ENCODE results near the gene HCN3.
"Not testable (repeated sequence)": the region's sequence is repeated elsewhere in the genome, so short reads cannot be mapped to it uniquely, and the experiment has no call there.

The HCN3 gene

GRCh38 chr1:155277070-155277901, at the start of gene HCN3:
Gene HCN3 (plus strand): TSS chr1:155277463. CDS start chr1:155277591, 128 bp downstream.
- peak; percentile 76 to 88 for DNase-seq (ENCODE audit: low read depth in 2 of 2)

DNA sequence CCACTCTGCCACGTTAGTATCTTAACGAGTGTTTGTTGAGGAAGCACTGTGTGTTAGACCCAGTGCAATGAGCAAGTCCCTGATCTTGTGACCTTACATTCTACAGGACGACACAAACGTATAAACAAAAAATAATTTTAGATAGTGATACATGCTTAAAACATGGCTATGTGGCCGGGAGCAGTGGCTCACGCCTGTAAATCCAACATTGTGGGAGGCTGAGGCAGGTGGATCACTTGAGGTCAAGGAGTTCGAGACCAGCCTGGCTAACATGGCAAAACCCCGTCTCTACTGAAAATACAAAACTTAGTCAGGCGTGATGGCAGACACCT, 49.2 kb upstream of the HCN3 start:
- no peak for DNase-seq (ENCODE audit: low read depth in 2 of 2)

DNA sequence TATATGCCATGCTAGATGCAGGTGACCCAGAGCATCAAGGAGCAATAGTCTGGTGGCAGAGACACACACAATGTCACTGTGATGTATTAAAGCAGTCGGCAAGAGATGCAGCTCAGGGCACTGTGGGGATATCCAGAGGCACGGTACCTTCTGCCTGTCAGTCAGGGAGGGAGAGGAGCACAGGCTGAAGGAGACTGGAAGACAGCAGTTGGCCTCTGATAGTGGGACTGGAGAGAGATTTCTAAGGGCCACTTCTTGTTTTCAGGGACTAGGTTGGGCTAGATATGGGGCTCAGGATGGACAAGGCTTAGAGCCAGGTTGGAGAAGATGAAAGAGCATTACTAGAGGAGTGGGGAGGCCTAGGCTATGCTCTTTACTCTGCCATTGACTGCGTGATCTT, 46.0 kb upstream of the HCN3 start:
- not testable (repeated sequence) for DNase-seq (ENCODE audit: low read depth in 2 of 2)

GRCh38 chr1:155232001-155232978, 45.0 kb upstream of the HCN3 start:
- DNase-seq (ENCODE audit: low read depth in 2 of 2) = not testable (repeated sequence)

- not testable (repeated sequence) for DNase-seq (ENCODE audit: low read depth in 2 of 2)
Measured at GRCh38 chr1:155233502-155233901, 43.8 kb upstream of the HCN3 start.

DNA sequence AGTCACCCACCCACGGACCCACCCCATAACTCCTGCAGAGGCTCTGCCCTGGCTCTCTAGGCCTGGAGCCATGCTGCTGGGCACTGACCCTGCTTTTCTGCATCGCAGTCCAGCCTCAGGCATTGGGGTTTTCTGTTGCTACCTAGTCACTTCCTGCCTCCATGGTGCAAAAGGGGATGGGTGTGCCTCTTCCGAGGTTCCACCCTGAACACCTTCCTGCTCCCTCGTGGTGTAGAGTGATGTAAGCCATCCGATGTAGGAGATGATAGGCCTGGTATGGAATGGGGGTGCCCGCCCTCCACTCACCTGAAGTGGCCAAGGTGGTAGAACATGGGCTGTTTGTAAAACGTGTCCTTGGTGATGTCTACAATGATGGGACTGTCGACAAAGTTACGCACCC, 41.9 kb upstream of the HCN3 start:
- DNase-seq (ENCODE audit: low read depth in 2 of 2) = not testable (repeated sequence)

DNA sequence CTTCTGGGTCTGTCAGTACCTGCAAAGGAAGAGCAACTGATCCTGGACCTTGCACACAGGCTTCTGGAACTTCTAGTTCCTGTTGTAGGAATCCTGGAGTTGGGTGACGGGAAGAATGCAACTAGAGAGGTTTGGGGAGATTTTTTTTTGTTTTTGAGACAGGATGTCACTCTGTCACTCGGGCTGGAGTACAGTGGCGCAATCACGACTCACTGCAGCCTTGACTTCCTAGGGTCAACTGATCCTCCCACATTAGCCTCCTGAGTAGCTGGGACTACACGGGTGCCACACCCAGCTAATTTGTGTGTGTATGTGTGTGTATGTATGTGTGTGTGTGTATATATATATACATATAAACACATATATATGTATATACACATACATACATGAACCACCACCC, 40.8 kb upstream of the HCN3 start:
- no peak for DNase-seq (ENCODE audit: low read depth in 2 of 2)

DNA sequence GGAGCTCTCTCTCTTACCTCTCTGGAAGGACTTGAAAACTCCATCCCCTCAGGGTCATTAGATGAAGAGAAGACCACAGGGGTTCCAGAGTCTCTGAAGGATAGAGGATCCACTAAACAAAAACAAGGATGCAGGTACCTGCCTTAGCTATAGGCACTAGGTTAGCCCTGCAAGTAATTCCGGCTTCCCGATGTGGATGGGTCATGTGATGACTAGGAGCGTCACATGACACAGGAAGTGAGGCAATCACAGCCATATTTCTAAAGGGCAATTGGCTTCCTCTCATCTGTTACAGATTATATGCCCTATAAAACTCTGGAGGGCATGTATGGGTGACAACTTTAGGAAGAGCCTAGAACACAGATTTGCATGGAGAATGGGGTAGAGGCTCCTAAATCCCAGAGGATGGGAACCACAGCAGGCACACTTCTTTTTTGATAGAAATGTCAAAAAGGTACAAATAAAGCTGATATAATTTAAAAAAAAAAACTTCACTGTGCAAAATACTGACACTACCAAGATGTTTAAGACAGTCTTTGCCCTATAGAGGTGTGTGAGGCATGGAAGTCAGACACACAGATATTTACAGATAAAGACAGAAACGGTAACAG, 36.1 kb upstream of the HCN3 start:
- no peak for DNase-seq (ENCODE audit: low read depth in 2 of 2)

DNA sequence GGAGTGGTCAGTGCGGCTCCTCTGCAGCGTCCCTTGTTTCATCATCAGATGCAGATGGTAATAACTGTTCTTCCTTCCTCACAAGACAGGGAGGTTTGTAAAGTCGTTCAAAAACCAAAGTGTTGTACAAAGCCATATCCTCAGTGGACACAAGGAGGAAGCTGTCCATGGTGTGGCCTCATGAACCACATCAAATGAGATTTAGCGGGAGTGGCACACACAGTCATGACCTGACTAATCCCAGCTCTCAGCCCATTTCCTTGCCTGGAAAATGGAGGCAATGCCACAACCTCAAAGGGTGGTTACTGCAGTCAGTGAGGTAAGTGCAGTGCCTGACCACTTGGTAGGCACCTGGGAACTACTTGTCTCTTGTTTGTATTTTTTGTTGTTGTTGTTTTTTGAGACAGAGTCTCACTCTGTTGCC, 35.4 kb upstream of the HCN3 start:
- DNase-seq (ENCODE audit: low read depth in 2 of 2) = no peak

- DNase-seq (ENCODE audit: low read depth in 2 of 2) = no peak
Measured at GRCh38 chr1:155242805-155243358, 34.4 kb upstream of the HCN3 start.

- DNase-seq (ENCODE audit: low read depth in 2 of 2) = peak; percentile 88 to 89
Measured at GRCh38 chr1:155244368-155245162, 32.7 kb upstream of the HCN3 start.

- DNase-seq (ENCODE audit: low read depth in 2 of 2) = no peak
Measured at GRCh38 chr1:155245163-155245524, 32.1 kb upstream of the HCN3 start.

GRCh38 chr1:155246796-155247195, 30.5 kb upstream of the HCN3 start:
- DNase-seq (ENCODE audit: low read depth in 2 of 2) = not testable (repeated sequence)

- no peak for DNase-seq (ENCODE audit: low read depth in 2 of 2)
Measured at GRCh38 chr1:155247667-155248553, 29.4 kb upstream of the HCN3 start.

DNA sequence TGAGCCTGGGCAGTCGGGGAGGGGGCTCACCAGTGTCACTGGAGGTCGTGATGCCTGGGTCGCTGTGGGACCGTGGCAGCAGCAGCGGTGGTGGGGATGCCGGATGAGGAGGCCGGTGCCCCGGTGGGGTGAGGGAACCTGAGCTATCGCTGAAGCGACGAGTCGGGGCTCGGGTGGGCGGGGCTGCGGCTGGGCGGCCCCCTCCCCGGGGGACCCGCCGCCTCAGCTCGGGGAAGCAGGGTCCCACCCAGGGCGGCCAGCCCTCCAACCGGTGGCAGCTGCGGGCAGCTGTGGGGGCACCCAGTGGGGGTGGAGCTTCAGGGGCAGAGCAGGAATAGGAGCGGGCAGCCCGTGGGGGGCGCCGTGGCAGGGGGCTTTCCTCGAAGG, 27.0 kb upstream of the HCN3 start:
- DNase-seq (ENCODE audit: low read depth in 2 of 2) = no peak

DNA sequence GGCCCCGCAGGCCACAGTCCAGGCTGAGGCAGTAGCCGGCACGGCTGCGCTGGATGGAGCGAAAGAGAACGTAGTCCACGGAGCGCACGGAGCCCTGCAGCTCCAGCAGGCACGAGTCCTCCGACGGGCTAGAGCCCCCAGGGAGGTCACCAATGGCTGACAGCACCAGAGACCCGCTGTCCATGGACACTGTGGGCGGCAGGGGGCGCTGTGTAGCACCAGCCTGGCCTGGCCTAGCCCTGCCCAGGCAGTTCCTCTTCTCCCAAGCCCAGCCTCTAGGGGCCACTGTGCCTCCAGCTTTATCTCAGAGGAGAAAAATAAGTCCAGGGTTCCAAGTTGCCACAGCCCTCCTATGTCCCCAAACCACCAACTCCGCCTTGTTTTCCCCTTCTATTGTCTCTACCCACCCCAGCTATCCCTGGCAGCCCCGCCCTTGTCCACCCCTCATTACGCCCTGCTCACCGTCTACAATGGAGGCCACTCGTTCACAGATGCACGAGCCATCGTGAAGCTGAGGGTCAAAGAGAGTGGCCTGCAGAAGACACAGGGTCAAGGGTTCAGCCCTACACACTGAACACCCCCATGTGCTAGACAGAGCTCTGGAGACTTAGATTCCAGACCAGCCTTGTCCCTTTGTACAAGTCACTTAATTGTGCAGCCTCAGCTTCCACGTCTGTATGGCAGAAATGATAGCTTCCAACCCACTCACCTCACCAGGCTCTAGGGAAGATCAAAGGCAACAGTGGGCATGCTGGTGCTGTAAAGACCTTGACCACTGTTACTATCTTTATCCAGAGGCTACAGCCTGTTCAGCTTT, 26.4 kb upstream of the HCN3 start:
- peak; percentile 92 to 95 for DNase-seq (ENCODE audit: low read depth in 2 of 2)

- DNase-seq (ENCODE audit: low read depth in 2 of 2) = no peak
Measured at GRCh38 chr1:155251566-155251965, 25.7 kb upstream of the HCN3 start.

- no peak for DNase-seq (ENCODE audit: low read depth in 2 of 2)
Measured at GRCh38 chr1:155253208-155253607, 24.1 kb upstream of the HCN3 start.

DNA sequence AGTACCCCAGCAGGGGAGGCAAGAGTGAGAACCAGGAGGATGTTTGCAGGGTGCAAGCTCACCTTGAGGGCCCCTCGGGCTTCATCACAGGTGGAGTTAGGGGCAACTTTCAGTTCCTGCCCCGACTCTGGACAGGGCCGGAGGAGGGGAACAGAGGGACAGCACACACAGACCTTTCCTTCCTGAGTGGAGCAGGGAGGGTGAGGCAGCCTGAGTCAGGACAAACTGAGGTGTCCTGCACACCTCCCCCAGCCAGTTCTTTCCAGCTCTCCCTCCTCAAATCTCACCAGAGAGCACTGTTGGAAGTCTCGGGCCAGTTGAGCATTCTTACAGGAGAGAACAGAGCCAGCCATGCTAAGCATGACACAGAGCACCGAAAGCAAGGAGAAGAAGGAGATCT, 23.5 kb upstream of the HCN3 start:
- DNase-seq (ENCODE audit: low read depth in 2 of 2) = no peak

Measured in stimulated activated CD8-positive, alpha-beta memory T cell treated with anti-CD3 and anti-CD28 coated beads, Interleukin-2, amount 100 ng/mL, for 1 hour (primary cell).